HepG2 (cell line): ENCODE data around the gene LAMTOR3. TPM values are rescaled to one million over a fixed set of nuclear protein-coding genes. Genes with fewer than 3 reads are reported as not detected.

Source experiments
- RNF219 ChIP-seq: sonication (generic); formaldehyde crosslinking; IDR thresholded peaks from 2 replicates; pipeline ENCODE4 v1.5.0; 2020; ENCODE audit warnings: mild to moderate bottlenecking, missing genetic modification reagents
- ZFAT ChIP-seq: sonication (generic); formaldehyde crosslinking; conservative IDR thresholded peaks from 2 replicates; pipeline ENCODE4 v1.8.1; 2023; ENCODE audit warnings: missing genetic modification reagents, inconsistent platforms
- ZNF549 ChIP-seq: sonication (generic); formaldehyde crosslinking; IDR thresholded peaks from 2 replicates; pipeline ENCODE4 v1.5.0; 2020; ENCODE audit warnings: missing genetic modification reagents
- ZNF780A ChIP-seq: sonication (generic); formaldehyde crosslinking; IDR thresholded peaks from 2 replicates; pipeline ENCODE4 v1.8.0; 2022; ENCODE audit warnings: mild to moderate bottlenecking, missing genetic modification reagents, moderate library complexity
- polyA plus RNA-seq, 8 experiments: library from polyadenylated mRNA; depleted of rRNA in 3 of 8; stranded (reverse) in 7 of 8; unstranded in 1 of 8; fragments of >200 nt; fragmentation: Illumina TruSeq in 4 of 8; extraction: Trizol in 4 of 8; gene quantifications; 2 replicates each; pipeline versions ENCODE4 v1.2.1 to v1.2.3, GENCODE V29; 2011 to 2016; ENCODE audit warnings: low read depth in 4 of 8, missing spikeins in 1 of 8, mixed read lengths in 1 of 8; ENCODE audit not compliant: insufficient read depth in 1 of 8
- total RNA-seq, 5 experiments: library from RNA; depleted of rRNA; stranded (reverse); fragments of >200 nt; fragmentation: Illumina TruSeq; extraction: Trizol; gene quantifications; 2 replicates each; pipeline ENCODE4 v1.2.3, GENCODE V29; 2016; ENCODE audit warnings: low read depth in 1 of 5

Gene LAMTOR3
- total and polyA plus RNA-seq, 2 of the 13 experiments (the other 11 are each of a cell fraction or from before 2014, with no cell fraction given), result 47.6 to 49.1 TPM

DNA sequence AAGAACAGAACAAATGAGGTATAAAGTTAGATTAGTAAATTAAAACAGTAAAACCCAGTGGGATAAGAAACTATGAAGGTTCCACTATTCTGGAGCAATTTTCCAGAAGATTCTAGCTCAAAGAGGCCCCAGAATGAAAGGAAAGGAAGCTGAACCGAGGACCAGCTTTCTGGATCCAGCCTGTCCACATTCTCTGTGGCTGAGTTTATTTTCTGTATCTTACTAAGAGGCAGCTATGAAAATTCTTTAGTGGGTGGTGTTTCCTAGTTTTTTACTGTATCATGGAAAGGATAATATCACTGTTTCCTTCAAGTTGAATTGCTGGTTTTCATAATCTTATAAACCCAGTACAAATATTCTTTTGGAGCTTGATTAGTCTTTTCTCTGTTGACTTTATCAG is 65.8 kb downstream of the LAMTOR3 start (continued):
- TF ChIP-seq RNF219 (CRISPR knock-in tag) (no peak), ZFAT (no peak), ZNF780A (CRISPR knock-in tag) (no peak), ZNF549 (CRISPR knock-in tag) (no peak)

Other genes with a start within 250 kb of the LAMTOR3 start
- gene C4orf54, start 236.6 kb downstream of the LAMTOR3 start, total RNA-seq (2016; rRNA removed; fragmentation: Illumina TruSeq; extraction: Trizol), result not detected in 2 replicates
- gene C4orf54, start 236.6 kb downstream of the LAMTOR3 start, polyA plus RNA-seq (2011; rRNA removed), result not detected in 2 replicates
- not detected in 2 replicates for gene DAPP1, start 77.6 kb downstream of the LAMTOR3 start, total RNA-seq (2016; rRNA removed; fragmentation: Illumina TruSeq; extraction: Trizol)
- gene DAPP1, start 77.6 kb downstream of the LAMTOR3 start, polyA plus RNA-seq (2011; rRNA removed), result not detected in 2 replicates
- gene DNAJB14, start 52.2 kb upstream of the LAMTOR3 start, total RNA-seq (2016; rRNA removed; fragmentation: Illumina TruSeq; extraction: Trizol), result 22.1 and 38.1 TPM in 2 replicates
- 6.1 and 9.1 TPM in 2 replicates for gene DNAJB14, start 52.2 kb upstream of the LAMTOR3 start, polyA plus RNA-seq (2011; rRNA removed)
- gene H2AZ1, start 55.8 kb upstream of the LAMTOR3 start, total RNA-seq (2016; rRNA removed; fragmentation: Illumina TruSeq; extraction: Trizol), result 574 and 800 TPM in 2 replicates
- gene H2AZ1, start 55.8 kb upstream of the LAMTOR3 start, polyA plus RNA-seq (2011; rRNA removed), result 204 and 301 TPM in 2 replicates